HG03378 (cell line): Measurements from ENCODE around the gene ATAD3A.
"Not testable (repeated sequence)": the region's sequence is repeated elsewhere in the genome, so short reads cannot be mapped to it uniquely, and the experiment has no call there.

Experiments
- ATAC-seq: cut with Tn5 transposase; IDR thresholded peaks from one replicate; pipeline ENCODE4 v1.9.1; 2021; ENCODE audit warnings: mild to moderate bottlenecking, moderate library complexity; ENCODE audit not compliant: unreplicated experiment

The ATAD3A gene

DNA sequence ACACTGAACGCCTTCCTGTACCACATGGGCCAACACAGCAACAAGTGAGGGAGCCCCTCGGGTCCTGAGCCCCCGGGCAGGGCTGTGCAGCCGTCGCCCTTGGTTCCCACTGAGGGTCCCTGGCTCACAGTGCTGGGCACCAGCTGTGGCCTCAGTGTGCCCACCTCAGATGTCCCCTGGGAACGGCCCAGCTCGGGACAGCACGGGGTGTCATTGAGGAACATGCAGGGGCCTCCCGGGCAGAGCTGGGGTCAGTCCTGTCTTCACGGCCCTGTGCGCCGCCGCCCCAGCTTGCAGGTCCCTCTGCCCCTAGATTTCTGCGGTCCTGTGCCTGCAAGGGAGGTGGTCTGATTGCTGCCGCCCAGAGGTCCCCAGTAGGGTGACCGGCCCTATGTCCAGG is 22.7 kb upstream of the ATAD3A start:
- no peak for ATAC-seq

DNA sequence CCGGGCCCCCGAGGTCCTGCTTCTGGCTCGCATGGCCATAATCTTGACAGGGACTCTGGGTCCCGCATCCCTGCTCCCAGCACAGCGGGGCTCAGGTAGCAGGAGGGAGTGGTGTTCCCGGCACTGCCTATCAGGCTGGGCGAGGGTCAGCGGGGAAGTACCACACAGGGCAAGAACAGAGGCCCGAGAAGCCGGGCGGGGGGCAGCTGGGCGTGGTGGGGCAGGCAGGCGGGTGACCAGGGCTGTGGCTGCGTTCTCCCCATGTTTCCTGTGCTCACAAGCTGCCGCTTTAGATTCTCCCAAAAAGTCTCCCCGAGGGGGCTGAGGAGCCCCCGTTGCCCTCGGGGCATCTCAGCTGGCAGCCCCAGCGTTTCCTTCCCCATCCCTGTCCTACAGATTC is 22.1 kb upstream of the ATAD3A start:
- ATAC-seq, result no peak

DNA sequence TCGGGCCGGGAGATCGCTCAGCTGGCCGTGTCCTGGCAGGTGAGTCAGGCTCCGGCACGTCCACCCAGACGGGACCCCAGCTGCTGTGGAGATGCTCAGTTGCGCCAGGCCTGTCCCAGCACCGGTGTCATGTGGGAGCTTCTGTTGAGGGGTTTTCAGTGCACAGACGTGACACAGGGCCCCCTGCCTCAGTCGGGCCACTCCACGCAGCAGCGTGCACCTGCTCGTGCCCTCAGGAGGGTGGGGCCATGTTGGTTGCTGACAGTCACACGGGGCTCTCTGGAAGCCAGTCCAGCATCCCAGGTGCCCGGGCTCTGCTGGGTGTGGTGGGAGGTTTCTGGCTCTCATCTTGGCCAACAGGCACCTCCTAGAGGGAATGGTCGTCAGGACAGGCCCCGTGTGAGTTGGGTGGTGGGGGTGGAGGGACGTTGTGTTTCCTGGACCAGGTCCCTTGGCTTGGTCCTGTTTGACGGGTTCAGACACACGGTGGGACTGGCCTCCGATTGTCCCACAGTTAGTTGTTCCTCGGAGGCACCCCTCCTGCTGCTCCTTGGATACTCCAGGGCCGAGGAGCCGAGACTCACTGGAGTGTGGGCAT is 21.2 kb upstream of the ATAD3A start:
- no peak for ATAC-seq

DNA sequence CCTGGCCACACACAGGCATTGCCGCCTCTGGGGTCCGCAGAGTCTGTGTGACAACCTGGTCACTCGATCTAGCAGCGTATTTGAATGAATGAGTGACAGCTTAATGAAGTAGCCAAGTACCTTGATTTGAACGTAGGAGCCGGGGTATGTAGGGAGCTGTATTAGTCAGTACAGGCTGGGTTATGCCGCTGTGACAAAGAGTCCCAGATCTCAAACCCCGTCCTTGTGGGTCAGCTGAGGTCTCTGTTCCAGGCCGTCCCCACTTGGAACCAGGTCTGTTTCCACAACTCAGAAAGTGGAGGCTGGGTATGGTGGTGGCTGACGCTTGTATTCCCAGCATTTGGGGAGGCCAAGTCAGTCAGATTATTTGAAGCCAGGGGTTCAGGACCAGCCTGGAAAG is 20.4 kb upstream of the ATAD3A start:
- ATAC-seq, result no peak

DNA sequence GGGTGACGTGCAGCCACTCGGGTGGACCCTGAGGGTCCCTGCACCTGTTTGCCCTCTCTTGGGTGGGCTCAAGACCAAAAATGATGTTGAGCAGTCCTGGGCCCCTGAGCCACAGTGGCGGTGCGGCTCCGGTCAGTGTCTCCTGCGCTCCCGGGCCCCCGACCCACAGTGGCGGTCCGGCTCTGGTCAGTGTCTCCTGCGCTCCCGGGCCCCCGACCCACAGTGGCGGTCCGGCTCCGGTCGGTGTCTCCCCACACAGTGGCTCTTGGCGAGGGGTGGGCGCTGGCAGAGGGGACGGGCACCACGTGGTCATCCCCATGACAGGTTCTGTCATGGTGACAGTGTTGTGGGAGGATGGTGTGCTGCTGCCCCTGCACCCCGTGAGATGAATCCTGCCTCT is 17.7 kb upstream of the ATAD3A start:
- not testable (repeated sequence) for ATAC-seq

DNA sequence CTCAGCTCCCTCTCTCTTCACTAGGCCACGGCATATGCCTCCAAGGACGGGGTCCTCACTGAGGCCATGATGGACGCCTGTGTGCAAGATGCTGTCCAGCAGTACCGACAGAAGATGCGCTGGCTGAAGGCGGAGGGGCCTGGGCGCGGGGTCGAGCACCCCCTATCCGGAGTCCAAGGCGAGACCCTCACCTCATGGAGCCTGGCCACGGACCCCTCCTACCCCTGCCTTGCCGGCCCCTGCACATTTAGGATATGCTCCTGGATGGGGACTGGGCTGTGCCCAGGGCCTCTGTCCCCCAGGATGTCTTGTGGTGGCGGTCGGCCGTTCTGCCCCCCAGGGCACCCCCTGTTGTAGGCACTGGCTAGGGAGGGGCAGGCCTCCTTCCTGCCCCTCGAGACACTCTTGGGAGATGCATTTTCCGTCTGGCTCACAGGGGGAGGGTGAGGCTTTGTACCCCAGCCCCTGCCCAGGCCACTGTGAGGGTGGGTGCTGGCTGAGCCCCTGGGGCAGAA is 16.4 kb upstream of the ATAD3A start:
- ATAC-seq, result not testable (repeated sequence)

DNA sequence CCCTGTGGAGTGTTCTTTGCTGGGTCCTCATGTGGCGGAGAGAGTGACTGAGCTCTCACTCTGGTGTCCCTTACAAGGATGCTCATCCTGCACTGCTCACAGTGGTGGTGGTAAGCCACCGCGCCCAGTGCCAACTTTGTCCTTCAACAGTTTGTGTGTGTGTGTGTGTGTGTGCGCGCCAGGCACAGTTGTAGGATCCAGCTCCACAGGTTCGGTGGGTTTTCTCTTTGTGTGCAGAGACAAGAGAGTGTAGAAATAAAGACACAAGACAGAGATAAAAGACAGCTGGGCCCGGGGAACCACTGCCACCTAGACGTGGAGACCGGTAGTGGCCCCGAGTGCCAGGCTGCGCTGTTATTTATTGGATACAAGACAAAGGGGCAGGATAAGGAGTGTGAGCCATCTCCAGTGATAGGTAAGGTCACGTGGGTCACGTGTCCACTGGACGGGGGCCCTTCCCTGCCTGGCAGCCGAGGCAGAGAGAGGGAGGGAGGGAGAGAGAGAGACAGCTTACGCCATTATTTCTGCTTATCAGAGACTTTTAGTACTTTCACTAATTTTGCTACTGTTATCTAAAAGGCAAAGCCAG is 7.1 kb upstream of the ATAD3A start:
- ATAC-seq, result not testable (repeated sequence)

DNA sequence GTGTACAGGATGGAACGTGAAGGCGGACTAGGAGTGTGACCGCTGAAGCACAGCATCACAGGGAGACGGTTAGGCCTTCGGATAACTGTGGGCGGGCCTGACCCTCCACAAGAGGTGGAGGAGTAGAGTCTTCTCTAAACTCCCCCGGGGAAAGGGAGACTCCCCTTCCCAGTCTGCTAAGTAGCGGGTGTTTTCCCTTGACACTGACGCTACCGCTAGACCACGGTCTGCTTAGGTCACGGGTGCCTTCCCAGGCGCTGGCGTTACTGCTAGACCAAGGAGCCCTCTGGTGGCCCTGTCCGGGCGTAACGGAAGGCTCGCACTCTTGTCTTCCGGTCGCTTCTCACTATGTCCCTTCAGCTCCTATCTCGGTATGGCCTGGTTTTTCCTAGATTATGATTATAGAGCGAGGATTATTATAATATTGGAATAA is 6.6 kb upstream of the ATAD3A start:
- not testable (repeated sequence) for ATAC-seq

DNA sequence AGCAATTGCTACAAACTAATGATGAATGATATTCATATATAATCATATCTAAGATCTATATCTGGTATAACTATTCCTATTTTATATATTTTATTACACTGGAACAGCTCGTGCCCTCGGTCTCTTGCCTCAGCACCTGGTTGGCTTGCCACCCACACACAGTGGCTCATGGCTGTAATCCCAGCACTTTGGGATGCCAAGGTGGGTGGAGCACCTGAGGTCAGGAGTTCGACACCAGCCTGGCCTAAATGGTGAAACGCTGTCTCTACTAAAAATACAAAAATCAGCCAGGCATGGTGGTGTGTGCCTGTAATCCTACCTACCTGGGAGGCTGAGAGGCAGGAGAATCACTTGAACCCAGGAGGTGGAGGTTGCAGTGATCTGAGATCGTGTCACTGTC is 6.2 kb upstream of the ATAD3A start:
- not testable (repeated sequence) for ATAC-seq

DNA sequence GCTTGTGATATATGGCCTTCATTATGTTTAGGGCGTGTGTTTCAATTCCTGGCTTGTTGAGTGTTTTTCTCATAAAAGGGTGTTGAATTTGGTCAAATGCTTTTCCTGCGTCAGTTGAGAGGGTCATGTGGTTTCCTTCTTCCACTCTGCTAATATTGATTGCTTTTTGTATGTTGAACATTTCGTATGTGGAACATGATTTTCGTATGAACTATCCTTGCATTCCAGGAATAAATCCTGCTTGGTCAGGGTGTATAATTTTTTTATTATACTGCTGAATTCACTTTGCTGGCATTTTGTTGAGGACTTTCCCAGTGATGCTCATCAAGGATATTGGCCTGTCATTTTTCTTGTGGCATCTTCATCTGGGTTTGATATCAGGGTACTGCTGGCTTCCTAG is 4.7 kb upstream of the ATAD3A start:
- ATAC-seq, result no peak

DNA sequence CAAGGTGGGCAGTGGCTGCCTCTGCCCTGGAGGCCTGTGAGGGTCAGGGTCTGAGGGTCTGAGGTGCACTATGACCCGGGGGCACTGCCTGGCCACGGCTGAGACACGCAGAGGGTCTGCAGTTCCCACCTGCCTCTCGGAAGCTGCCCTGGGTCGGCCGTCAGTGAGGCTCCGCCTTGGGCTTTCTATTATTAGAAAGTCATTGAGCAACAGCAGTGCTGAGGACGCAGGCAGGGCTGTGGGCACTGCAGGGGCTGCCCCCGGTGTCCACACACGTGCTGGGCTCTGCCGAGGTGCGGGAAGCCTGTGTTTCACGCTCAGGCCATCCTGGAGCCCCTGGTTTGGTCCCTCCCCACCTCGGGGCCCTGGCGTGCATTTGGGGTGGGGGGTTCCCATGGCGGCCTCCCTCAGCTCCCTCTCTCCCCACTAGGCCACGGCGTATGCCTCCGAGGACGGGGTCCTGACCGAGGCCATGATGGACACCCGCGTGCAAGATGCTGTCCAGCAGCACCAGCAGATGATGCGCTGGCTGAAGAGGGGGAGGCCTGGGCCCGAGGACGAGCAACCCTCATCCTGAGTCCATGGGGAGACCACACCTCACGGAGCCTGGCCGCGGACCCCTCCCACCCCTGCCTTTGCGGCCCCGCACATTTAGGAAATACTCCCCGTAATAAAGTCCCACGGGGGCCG is 3.0 kb upstream of the ATAD3A start:
- not testable (repeated sequence) for ATAC-seq

DNA sequence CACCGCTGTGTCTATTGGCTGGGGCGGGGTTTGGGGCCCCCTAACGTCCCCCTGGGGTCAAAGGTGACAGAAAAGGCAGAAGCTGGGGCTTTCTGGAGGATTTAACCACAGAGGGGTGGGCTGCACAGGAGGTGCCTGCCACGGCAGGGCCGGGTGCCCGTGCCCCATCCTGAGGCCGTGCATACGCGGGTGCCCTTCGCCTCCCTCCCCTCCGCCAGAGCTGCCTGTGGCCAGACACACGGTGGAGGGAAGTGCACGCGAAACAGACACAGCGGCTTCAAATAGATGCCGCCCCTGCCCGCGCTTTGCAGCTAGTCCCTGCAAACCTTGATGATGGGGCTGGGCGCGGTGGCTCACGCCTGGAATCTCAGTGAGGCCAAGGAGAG is 2.5 kb upstream of the ATAD3A start:
- ATAC-seq, result not testable (repeated sequence)

DNA sequence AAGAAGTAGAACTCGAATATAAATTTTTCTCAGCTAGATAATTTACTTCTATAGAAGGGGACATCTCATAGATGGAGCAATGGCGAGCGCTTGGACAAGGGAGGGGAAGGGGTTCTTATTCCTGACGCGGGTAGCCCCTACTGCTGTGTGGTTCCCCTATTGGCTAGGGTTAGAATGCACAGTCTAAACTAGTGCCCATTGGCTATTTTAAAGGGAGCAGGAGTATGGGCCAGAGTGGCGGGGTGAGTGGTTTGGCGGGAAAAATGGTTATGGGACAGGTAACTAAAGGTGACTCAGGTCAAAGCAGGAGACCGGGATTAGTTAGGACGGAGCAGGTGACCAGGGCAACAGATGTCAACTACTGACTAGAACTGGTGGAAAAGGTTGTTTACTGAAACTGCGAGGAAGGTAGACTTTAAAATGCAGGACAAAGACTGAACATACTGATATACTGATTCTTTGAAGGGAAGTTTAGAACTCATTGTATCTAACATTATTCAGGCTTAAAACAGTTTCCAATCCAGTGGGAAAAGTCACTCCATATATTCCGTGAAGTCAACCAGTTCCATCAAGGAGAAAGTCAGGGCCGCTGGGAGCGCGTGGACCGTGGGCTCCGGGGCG is 940 bp upstream of the ATAD3A start:
- no peak for ATAC-seq

DNA sequence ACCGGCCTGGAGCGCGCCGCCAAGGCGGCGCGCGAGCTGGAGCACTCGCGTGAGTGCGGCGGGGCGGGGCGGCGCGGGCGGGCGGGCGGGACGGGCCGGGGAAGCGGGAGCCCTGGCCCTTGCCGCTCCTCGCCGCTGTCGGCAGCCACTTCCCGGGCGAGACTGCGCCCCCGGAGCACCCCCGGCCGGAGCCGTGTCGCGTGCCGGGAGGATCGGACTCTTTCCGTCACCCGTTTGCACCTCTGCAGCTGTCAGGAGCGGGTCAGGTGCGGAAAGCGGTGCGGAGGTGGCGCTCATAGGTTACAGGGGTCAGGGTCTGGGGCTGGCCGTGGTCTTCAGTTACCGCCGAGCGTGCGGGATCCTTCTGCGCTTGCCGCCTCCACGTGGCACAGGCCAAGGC is 463 bp downstream of the ATAD3A start:
- not testable (repeated sequence) for ATAC-seq

DNA sequence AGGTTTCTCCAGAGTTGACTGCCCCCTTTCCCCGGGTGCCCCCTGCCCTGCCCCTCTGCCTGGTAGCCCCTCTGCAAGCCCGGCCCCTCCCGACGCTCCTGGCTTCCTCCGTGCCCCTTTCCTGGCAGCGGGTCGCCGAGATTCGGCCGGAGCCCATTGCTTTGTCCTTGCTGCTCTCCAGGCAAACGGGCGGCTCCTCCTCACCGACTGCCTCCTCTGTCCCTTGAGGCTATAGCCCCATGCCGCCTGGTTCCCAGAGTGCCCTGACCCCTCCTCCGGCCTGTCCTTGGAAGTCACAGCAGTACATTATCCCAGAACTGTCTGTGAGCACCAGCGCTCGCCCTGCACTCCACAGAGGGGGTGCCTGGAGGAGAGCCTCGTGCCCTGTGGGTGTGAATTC is 1.7 kb downstream of the ATAD3A start:
- not testable (repeated sequence) for ATAC-seq

DNA sequence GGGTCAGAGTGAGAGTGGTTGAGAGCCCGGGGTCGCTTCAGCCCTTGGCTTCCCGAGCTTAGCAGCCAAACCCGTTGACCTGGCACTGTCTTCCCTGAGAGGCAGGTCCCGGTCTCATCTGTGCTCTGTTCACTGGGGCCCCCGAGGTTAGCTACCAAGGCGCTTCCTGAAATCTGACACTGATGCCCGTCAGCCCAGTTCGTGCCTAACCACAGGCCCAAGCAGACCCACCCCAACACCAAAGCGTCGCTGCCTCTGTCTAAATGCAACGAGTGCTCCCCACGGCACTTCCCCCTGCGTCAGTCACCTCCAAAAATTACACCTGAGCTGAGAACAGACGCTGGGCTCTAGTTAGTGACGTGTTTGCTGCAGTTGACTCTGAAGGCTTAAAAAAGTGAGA is 2.4 kb downstream of the ATAD3A start:
- ATAC-seq, result not testable (repeated sequence)

DNA sequence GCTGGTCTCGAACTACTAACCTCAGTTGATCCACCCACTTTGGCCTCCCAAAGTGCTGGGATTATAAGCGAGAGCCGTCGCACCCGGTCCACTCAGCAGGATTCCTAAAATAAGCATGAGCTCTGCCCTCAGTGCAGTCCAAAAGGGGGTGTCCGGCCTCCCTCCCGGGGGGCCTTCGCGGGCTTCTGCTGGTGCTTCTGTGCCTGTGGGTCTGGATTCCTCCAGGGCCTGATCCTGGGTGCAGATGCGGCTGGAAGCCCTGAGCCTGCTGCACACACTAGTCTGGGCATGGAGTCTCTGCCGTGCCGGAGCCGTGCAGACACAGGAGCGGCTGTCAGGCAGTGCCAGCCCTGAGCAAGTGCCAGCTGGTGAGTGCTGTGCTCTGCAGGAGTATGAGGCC is 5.0 kb downstream of the ATAD3A start:
- ATAC-seq, result not testable (repeated sequence)

DNA sequence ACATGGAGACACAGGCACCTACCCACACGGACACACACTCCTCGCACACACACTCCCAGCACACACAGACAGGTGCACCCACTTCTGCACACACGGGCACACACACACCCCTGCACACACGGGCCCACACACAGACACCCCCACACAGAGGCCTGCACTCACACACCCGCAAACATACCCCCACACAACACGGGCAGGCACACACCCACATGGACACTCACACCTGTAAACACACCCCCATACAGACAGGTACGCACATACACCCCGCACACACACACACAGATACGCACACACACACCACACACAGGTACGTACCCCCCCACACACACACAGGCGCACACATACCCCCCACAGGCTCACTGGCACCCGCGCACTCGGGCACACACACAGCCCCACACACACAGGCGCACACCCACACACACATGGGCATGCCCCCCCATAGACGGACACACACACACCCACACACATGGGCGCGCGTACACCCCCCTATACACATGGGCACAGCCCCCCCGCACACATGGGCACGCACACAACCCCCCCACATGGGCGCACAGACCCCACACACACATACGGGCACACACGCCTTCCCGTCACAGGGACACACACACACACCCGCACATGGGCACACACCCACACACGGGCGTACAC is 6.1 kb downstream of the ATAD3A start:
- ATAC-seq, result no peak

DNA sequence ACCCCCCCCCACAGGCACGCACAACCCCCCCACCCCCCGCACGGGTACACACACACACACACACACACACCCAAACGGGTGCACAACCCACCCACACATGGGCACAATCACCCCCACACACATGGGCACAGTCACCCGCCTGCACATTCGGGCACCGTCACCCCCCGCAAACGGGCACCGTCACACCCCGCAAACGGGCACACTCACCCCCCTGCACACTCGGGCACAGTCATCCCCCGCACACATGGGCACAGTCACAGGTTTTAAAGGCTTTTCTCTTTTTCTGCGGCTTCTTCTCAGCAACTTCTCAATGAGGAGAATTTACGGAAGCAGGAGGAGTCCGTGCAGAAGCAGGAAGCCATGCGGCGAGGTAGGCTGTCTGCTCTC is 6.7 kb downstream of the ATAD3A start:
- not testable (repeated sequence) for ATAC-seq

DNA sequence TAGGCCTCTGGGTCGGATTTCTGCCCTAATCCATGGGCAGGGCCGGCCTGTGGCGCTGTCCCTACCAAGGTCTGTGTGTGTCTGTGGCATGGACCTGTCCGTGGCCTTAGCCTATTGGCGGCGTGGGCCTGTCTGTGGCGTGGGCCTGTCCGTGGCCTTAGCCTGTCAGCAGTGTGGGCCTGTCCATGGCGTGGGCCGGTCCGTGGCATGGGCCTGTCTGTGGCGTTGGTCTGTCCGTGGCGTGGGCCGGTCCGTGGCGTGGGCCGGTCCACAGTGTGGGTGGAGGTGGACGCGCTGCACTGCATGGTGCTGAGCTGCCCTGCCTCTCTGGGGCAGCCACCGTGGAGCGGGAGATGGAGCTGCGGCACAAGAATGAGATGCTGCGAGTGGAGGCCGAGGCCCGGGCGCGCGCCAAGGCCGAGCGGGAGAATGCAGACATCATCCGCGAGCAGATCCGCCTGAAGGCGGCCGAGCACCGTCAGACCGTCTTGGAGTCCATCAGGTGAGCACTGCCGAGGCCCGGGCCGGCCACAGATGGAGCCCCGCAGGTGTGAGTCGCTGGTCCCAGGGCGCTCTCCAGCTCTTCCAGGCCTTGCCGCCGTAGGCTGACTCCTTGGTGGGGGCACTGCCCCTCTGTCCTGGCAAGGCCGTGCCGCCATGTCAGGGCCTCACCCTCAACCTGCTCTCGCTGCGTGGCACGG is 8.0 kb downstream of the ATAD3A start:
- not testable (repeated sequence) for ATAC-seq

DNA sequence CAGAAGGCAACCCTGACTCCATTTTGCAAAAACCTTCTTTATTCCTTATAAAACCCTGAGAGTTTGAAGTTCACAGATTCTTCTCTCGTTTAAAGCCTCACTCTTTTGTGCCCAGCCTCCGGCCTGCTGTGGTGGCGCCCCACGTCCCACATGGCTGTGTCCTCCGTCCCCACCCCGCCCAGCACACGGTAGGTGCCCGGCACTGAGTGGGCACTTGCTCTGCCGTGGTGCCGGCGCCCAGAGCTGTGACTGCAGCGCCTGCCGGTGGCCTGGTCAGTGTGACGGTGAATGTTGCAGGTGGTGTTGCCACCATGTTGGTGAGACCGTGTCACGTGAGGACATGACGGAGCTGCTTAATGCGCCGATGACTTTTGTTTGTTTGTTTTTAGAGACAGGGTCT is 9.4 kb downstream of the ATAD3A start:
- no peak for ATAC-seq
